Measurements from ENCODE around the gene CEP70.

DNA sequence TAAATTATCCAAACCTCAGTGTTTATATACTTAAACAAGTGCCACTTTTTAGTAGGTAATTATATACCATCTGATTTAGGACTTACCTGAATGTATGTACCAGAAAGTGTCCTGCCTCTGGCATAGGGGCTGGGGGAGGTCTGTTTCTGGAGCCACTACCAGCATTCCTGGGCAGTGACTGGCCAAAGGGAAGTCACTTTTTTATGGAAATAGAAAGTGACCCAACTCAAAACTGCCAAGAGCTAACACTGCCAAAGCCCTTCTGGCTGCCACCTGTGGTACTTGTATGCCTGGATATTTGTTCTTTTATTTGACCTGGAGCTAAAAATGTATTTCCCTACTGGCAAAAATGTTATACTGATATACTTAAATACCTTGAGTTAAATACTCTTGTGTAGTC lies 116.9 kb downstream of the CEP70 start:
- TF ChIP-seq, protein P1, sequence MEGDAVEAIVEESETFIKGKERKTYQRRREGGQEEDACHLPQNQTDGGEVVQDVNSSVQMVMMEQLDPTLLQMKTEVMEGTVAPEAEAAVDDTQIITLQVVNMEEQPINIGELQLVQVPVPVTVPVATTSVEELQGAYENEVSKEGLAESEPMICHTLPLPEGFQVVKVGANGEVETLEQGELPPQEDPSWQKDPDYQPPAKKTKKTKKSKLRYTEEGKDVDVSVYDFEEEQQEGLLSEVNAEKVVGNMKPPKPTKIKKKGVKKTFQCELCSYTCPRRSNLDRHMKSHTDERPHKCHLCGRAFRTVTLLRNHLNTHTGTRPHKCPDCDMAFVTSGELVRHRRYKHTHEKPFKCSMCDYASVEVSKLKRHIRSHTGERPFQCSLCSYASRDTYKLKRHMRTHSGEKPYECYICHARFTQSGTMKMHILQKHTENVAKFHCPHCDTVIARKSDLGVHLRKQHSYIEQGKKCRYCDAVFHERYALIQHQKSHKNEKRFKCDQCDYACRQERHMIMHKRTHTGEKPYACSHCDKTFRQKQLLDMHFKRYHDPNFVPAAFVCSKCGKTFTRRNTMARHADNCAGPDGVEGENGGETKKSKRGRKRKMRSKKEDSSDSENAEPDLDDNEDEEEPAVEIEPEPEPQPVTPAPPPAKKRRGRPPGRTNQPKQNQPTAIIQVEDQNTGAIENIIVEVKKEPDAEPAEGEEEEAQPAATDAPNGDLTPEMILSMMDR (IDR thresholded peaks at IDR 0.05), result no peak
- no peak for TF ChIP-seq EZH2 (IDR thresholded peaks at IDR 0.05)
- TF ChIP-seq EZH2phosphoT487 (IDR thresholded peaks at IDR 0.05), result no peak
